SU-DHL-6 (cell line): Measurements from ENCODE around the gene MTF2.

Experiments
- H2AFZ ChIP-seq: fragments of 200-600 bp; sonication (generic); 2 replicates; pipeline ENCODE4 v1.6.1; 2014; ENCODE audit warnings: low read depth, mild to moderate bottlenecking, moderate library complexity, mixed read lengths, antibody characterized with exemption, low read length; ENCODE audit not compliant: severe bottlenecking
- H3F3A ChIP-seq: fragments of 200-600 bp; shearing (Covaris generic); 2 replicates; pipeline ENCODE4 v1.6.0; 2016; ENCODE audit warnings: antibody characterized with exemption, mild to moderate bottlenecking; ENCODE audit not compliant: insufficient read depth
- H3K27ac ChIP-seq: fragments of 200-600 bp; sonication (generic); 2 replicates; pipeline ENCODE4 v1.5.1; 2016; ENCODE audit warnings: low read depth, mild to moderate bottlenecking, low read length, moderate library complexity, mixed read lengths
- H3K27me3 ChIP-seq: fragments of 200-600 bp; sonication (generic), shearing (Covaris generic); 2 replicates; pipeline ENCODE4 v1.6.0; 2014; ENCODE audit warnings: mild to moderate bottlenecking, low read length
- H3K36me3 ChIP-seq: fragments of 200-600 bp; sonication (generic); 2 replicates; pipeline ENCODE4 v1.6.1; 2014; ENCODE audit warnings: mild to moderate bottlenecking, low read length, mixed read lengths
- H3K4me2 ChIP-seq: fragments of 300-600, 200-600 bp; shearing (Covaris generic), sonication (generic); 2 replicates; pipeline ENCODE4 v1.6.0; 2014; ENCODE audit warnings: low read length, low read depth, mild to moderate bottlenecking; ENCODE audit not compliant: poor library complexity, severe bottlenecking
- H3K4me3 ChIP-seq: fragments of 200-600 bp; sonication (generic); 2 replicates; pipeline ENCODE4 v1.5.1; 2014; ENCODE audit warnings: antibody characterized with exemption, low read length, mild to moderate bottlenecking, mixed read lengths; ENCODE audit not compliant: insufficient read depth, poor library complexity, severe bottlenecking
- H3K79me2 ChIP-seq: fragments of 200-600 bp; sonication (generic); 2 replicates; pipeline ENCODE4 v1.6.1; 2014; ENCODE audit warnings: mild to moderate bottlenecking, low read length, moderate library complexity; ENCODE audit not compliant: insufficient read depth
- H3K9ac ChIP-seq: fragments of 200-600 bp; sonication (generic); 2 replicates; pipeline ENCODE4 v1.7.0; 2014; ENCODE audit warnings: mild to moderate bottlenecking, low read length
- H3K9me2 ChIP-seq: fragments of 200-600 bp; sonication (generic); replicated peaks from 2 replicates; pipeline ENCODE4 v1.6.1; 2014; ENCODE audit warnings: low read length; ENCODE audit not compliant: insufficient read depth
- H3K9me3 ChIP-seq: fragments of 200-600 bp; sonication (generic); 2 replicates; pipeline ENCODE4 v1.6.1; 2014; ENCODE audit warnings: low read length, mixed read lengths; ENCODE audit not compliant: insufficient read depth
- H4K20me1 ChIP-seq: fragments of 200-600 bp; sonication (generic); 2 replicates; pipeline ENCODE4 v1.6.1; 2014; ENCODE audit warnings: low read depth, mild to moderate bottlenecking, antibody characterized with exemption, low read length, moderate library complexity, mixed read lengths
- CTCF ChIP-seq: fragments of 200-600 bp; sonication (generic); IDR thresholded peaks from one replicate; pipeline ENCODE4 v1.5.1; 2017; ENCODE audit warnings: antibody characterized with exemption, mild to moderate bottlenecking, low read length, moderate library complexity; ENCODE audit not compliant: insufficient read depth, poor library complexity, severe bottlenecking
- EZH2phosphoT487 ChIP-seq: fragments of 200-600 bp; sonication (generic), shearing (Covaris generic); conservative IDR thresholded peaks from 2 replicates; pipeline ENCODE4 v1.6.1; 2018; ENCODE audit warnings: mild to moderate bottlenecking, antibody characterized with exemption, low read length, moderate library complexity, mixed read lengths

The MTF2 gene

GRCh38 chr1:93078638-93078985 lies 471 bp upstream of the MTF2 start:
- Histone ChIP-seq H3K27ac (peak overlapping the region; percentile 84), H2AFZ (peak overlapping the region; percentile 82), H3K79me2 (peaks cover 46% of the 10 kb centered on the region)

GRCh38 chr1:93079685-93080141 lies 630 bp downstream of the MTF2 start:
- Histone ChIP-seq H3K79me2 (peaks cover 57% of the 10 kb centered on the region), H3K9ac (peak overlapping the region; percentile 94), H4K20me1 (peaks cover 33% of the 10 kb centered on the region), H3K4me2 (peak overlapping the region; percentile 96), H3K27ac (peak overlapping the region; percentile 84), H3K9me3 (no peaks in the 10 kb centered on the region), H3K27me3 (no peaks in the 10 kb centered on the region), H3F3A (peaks cover 28% of the 10 kb centered on the region), H3K4me3 (peak overlapping the region; percentile 88), H2AFZ (peak overlapping the region; percentile 89), H3K36me3 (peaks cover 37% of the 10 kb centered on the region), H3K9me2 (no peaks in the 10 kb centered on the region)
- no peak for TF ChIP-seq EZH2phosphoT487
- no peak for TF ChIP-seq CTCF

More at GRCh38 chr1:93078638-93078985, 471 bp upstream of the MTF2 start:
- Histone ChIP-seq H3K4me3 (peak overlapping the region; percentile 88), H3K9me2 (no peaks in the 10 kb centered on the region), H4K20me1 (peaks cover 22% of the 10 kb centered on the region), H3F3A (peaks cover 28% of the 10 kb centered on the region), H3K36me3 (peaks cover 26% of the 10 kb centered on the region), H3K4me2 (peak overlapping the region; percentile 96), H3K9me3 (no peaks in the 10 kb centered on the region), H3K27me3 (no peaks in the 10 kb centered on the region), H3K9ac (peak overlapping the region; percentile 94)
- TF ChIP-seq EZH2phosphoT487 (no peak), CTCF (no peak)

GRCh38 chr1:93080179-93080823 lies 1.2 kb downstream of the MTF2 start:
- peaks cover 62% of the 10 kb centered on the region for H3K79me2 ChIP-seq
- TF ChIP-seq EZH2phosphoT487, result no peak
- peak; percentile 44 for TF ChIP-seq CTCF
- H3K9me2 ChIP-seq, result no peaks in the 10 kb centered on the region
- H3K27ac ChIP-seq, result peak overlapping the region; percentile 84
- no peaks in the 10 kb centered on the region for H3K9me3 ChIP-seq
- peaks cover 28% of the 10 kb centered on the region for H3F3A ChIP-seq
- peak overlapping the region; percentile 94 for H3K9ac ChIP-seq
- H3K27me3 ChIP-seq, result no peaks in the 10 kb centered on the region
- H3K36me3 ChIP-seq, result peaks cover 41% of the 10 kb centered on the region
- H3K4me2 ChIP-seq, result peak overlapping the region; percentile 96
- H2AFZ ChIP-seq, result no peak overlapping the region
- peak overlapping the region; percentile 88 for H3K4me3 ChIP-seq
- peaks cover 35% of the 10 kb centered on the region for H4K20me1 ChIP-seq
